Mesothelial cell of epicardium (in vitro differentiated cells): ENCODE results near the gene LRRC41. TPM values are rescaled to one million over a fixed set of nuclear protein-coding genes. Genes with fewer than 3 reads are reported as not detected.
"Not testable (repeated sequence)": the region's sequence is repeated elsewhere in the genome, so short reads cannot be mapped to it uniquely, and the experiment has no call there.

Experiments used
- DNase-seq, 2 experiments: peaks; one replicate each; pipeline ENCODE4 v3.0.0; 2021; ENCODE audit warnings: low spot score in 2 of 2; ENCODE audit not compliant: unreplicated experiment in 2 of 2
- H3K27ac Mint-ChIP-seq: 2 replicates; pipeline ENCODE4 v1.8.0; 2021; ENCODE audit warnings: mixed read lengths
- H3K27me3 Mint-ChIP-seq: 2 replicates; pipeline ENCODE4 v1.8.0; 2021; ENCODE audit warnings: low read depth, mixed read lengths
- H3K36me3 Mint-ChIP-seq: 2 replicates; pipeline ENCODE4 v1.8.0; 2021; ENCODE audit warnings: mixed read lengths
- H3K4me1 Mint-ChIP-seq: 2 replicates; pipeline ENCODE4 v1.8.0; 2021; ENCODE audit warnings: mixed read lengths
- H3K4me3 Mint-ChIP-seq: 2 replicates; pipeline ENCODE4 v1.8.0; 2021; ENCODE audit warnings: mild to moderate bottlenecking, moderate library complexity, mixed read lengths
- H3K9me3 Mint-ChIP-seq: 2 replicates; pipeline ENCODE4 v1.8.0; 2021; ENCODE audit warnings: mixed read lengths
- total RNA-seq: library from RNA; stranded (reverse); gene quantifications from 3 replicates; pipeline ENCODE4 v1.2.1, GENCODE V29; 2021
- TF ChIP-seq, protein P1 (sequence below): fragments of 200-600 bp; sonication (generic); IDR thresholded peaks from one replicate; pipeline ENCODE4 v1.5.0; 2021; ENCODE audit warnings: antibody characterized with exemption; ENCODE audit not compliant: unreplicated experiment

Gene LRRC41
- total RNA-seq, 1 donor from 2014 or later = 122 TPM

GRCh38 chr1:46319301-46319700, 15.9 kb upstream of the LRRC41 start:
- not testable (repeated sequence) for H3K4me3 Mint-ChIP-seq, H3K4me1 Mint-ChIP-seq, H3K36me3 Mint-ChIP-seq, H3K9me3 Mint-ChIP-seq, H3K27me3 Mint-ChIP-seq, DNase-seq, H3K27ac Mint-ChIP-seq

DNA sequence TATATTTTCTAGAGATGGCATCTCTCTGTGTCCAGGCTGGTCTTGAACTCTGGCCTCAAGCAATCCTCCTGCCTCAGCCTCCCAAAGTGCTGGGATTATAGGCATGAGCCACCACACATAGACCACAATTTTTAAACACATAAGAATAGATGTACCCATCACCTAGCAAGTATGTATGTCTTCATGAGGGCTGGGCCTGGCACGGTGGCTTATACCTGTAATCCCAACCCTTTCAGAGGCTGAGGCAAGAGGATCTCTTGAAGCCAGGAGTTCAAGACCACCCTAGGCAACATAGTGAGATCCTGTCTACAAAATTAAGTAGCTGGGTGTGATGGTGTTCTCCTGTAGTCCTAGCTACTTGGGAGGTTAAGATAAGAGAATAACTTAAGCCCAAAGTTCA, 13.9 kb upstream of the LRRC41 start:
- TF ChIP-seq, protein P1, sequence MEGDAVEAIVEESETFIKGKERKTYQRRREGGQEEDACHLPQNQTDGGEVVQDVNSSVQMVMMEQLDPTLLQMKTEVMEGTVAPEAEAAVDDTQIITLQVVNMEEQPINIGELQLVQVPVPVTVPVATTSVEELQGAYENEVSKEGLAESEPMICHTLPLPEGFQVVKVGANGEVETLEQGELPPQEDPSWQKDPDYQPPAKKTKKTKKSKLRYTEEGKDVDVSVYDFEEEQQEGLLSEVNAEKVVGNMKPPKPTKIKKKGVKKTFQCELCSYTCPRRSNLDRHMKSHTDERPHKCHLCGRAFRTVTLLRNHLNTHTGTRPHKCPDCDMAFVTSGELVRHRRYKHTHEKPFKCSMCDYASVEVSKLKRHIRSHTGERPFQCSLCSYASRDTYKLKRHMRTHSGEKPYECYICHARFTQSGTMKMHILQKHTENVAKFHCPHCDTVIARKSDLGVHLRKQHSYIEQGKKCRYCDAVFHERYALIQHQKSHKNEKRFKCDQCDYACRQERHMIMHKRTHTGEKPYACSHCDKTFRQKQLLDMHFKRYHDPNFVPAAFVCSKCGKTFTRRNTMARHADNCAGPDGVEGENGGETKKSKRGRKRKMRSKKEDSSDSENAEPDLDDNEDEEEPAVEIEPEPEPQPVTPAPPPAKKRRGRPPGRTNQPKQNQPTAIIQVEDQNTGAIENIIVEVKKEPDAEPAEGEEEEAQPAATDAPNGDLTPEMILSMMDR = no peak
- H3K36me3 Mint-ChIP-seq = peaks cover 15% of the 10 kb centered on the region
- H3K9me3 Mint-ChIP-seq = no peaks in the 10 kb centered on the region
- no peaks in the 10 kb centered on the region for H3K4me1 Mint-ChIP-seq
- H3K27ac Mint-ChIP-seq = no peak overlapping the region
- H3K4me3 Mint-ChIP-seq = no peak overlapping the region
- DNase-seq = no peak
- H3K27me3 Mint-ChIP-seq = no peaks in the 10 kb centered on the region

DNA sequence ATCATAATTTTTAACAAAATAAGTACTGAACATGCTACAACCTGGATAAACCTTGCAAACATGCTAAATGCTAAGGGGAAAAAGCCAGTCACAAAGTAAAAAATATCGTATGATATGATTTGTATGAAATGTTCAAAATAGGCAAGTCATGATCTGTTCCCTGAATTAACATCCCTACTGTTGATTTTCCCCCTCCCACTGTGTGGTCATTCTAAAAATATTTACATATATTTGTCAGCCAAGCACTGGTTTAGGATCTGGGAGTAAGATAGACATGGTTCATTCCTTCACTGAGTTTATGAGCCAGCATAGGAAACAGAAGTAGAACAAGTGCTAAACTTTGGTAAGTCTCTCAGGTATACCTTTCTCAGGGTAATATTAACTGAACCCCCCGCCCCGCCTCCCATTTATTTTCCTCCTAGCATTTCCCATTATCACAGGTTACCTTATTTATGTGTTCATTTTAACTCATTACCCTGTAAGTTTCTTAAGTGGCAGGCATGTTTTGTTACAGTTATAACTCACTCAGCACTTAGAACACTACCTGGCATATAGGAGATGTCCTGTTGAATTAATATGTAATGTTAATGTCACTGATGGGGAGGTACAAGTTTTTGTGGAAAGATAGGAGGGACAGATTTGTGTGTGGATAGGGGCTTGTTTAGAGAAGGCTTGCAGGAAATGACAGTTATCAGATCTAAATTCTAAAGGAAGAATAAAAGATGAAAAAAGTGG, 12.4 kb upstream of the LRRC41 start:
- Mint-ChIP-seq H3K27ac (no peak overlapping the region), H3K27me3 (no peaks in the 10 kb centered on the region)

DNA sequence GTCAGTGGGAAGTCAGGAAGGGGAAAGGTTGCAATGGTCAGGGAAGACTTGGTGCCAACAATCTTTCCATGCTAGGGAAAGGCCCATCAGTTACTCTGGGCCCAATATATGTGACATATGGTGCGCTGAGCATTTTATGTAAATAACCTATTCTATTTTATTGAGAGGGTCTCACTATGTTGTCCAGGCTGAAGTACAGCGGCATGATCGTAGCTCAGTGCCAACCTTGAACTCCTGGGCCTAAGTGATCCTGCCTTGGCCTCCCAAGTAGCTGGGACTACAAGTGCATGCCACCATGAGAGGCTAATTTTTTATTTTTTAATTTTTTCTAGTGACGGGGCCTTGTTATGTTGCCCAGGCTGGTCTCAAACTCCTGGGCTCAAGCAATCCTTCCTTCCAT, 6.9 kb upstream of the LRRC41 start:
- DNase-seq = no peak
- H3K9me3 Mint-ChIP-seq = no peaks in the 10 kb centered on the region
- H3K4me1 Mint-ChIP-seq = peaks cover 14% of the 10 kb centered on the region
- TF ChIP-seq, protein P1 = no peak
- H3K4me3 Mint-ChIP-seq = no peak overlapping the region
- H3K36me3 Mint-ChIP-seq = peaks cover 28% of the 10 kb centered on the region
- H3K27ac Mint-ChIP-seq = no peak overlapping the region
- H3K27me3 Mint-ChIP-seq = no peaks in the 10 kb centered on the region

More for the DNA sequence above, 12.4 kb upstream of the LRRC41 start:
- no peaks in the 10 kb centered on the region for H3K9me3 Mint-ChIP-seq
- peaks cover 20% of the 10 kb centered on the region for H3K36me3 Mint-ChIP-seq
- no peak for DNase-seq
- no peaks in the 10 kb centered on the region for H3K4me1 Mint-ChIP-seq
- H3K4me3 Mint-ChIP-seq = no peak overlapping the region
- TF ChIP-seq, protein P1 = no peak

GRCh38 chr1:46309401-46310159, 6.2 kb upstream of the LRRC41 start:
- TF ChIP-seq, protein P1 = no peak
- H3K4me3 Mint-ChIP-seq = no peak overlapping the region
- peaks cover 25% of the 10 kb centered on the region for H3K36me3 Mint-ChIP-seq
- no peaks in the 10 kb centered on the region for H3K27me3 Mint-ChIP-seq
- H3K9me3 Mint-ChIP-seq = no peaks in the 10 kb centered on the region
- DNase-seq = no peak
- H3K27ac Mint-ChIP-seq = no peak overlapping the region
- peaks cover 18% of the 10 kb centered on the region for H3K4me1 Mint-ChIP-seq

GRCh38 chr1:46306159-46306530, 2.7 kb upstream of the LRRC41 start:
- no peaks in the 10 kb centered on the region for H3K9me3 Mint-ChIP-seq
- no peak for DNase-seq
- TF ChIP-seq, protein P1 = no peak
- H3K4me3 Mint-ChIP-seq = peak overlapping the region; percentile 27
- no peak overlapping the region for H3K27ac Mint-ChIP-seq
- no peaks in the 10 kb centered on the region for H3K27me3 Mint-ChIP-seq
- H3K4me1 Mint-ChIP-seq = peaks cover 28% of the 10 kb centered on the region
- H3K36me3 Mint-ChIP-seq = peaks cover 14% of the 10 kb centered on the region
